GM10248 (cell line): Measurements from ENCODE around the gene CACNG7.

Experiments
- CTCF ChIA-PET: fragments of 300-600 bp; sonication (Branson Sonifier 250); formaldehyde crosslinking; extraction: SDS; loops from one replicate; lab custom pipeline; 2021; ENCODE audit warnings: antibody characterized with exemption; lab: Yijun Ruan, JAX
- POLR2A ChIA-PET: fragments of 350-650 bp; sonication (Branson Sonifier 250); formaldehyde crosslinking; extraction: SDS; loops from one replicate; lab custom pipeline; 2020; ENCODE audit warnings: antibody characterized with exemption; lab: Yijun Ruan, JAX
- DNase-seq: peaks from one replicate; pipeline ENCODE4 v3.0.0; 2012; ENCODE audit errors: extremely low spot score
- CTCF ChIP-seq: IDR thresholded peaks from 2 replicates; pipeline ENCODE4 v1.5.1; 2012; ENCODE audit warnings: mild to moderate bottlenecking, low read depth; ENCODE audit errors: extremely low read depth, missing control alignments, control extremely low read depth

CACNG7 gene

GRCh38 chr19:53908935-53909415 lies at the start of gene CACNG7:
Gene CACNG7 (plus strand): TSS chr19:53909278. CDS start chr19:53912832, 3,554 bp downstream.
- ChIA-PET CTCF (no interaction called here), POLR2A (no interaction called here)
- no peak for DNase-seq
- TF ChIP-seq CTCF: no peak

- TF ChIP-seq CTCF: no peak
- DNase-seq: no peak
- ChIA-PET POLR2A (no interaction called here), CTCF (interaction anchor here (1.6 kb wide), 1 partner anchor 11 kb away, joined by 5 read pairs; no protein-coding TSS in a partner anchor)
Observed at GRCh38 chr19:53864308-53864836, 44.7 kb upstream of the CACNG7 start.

- ChIA-PET POLR2A (interaction anchor here (0.9 to 1.0 kb wide), 2 partner anchors 12 to 14 kb away, joined by 3 read pairs; no protein-coding TSS in a partner anchor), CTCF (no interaction called here)
- DNase-seq: no peak
- TF ChIP-seq CTCF: no peak
Observed at GRCh38 chr19:53865523-53865917, 43.6 kb upstream of the CACNG7 start.

- DNase-seq: peak; percentile 63
- CTCF ChIA-PET: interaction anchor here (1.0 kb wide), 1 partner anchor 153 kb away, joined by 3 read pairs; no protein-coding TSS in a partner anchor
- TF ChIP-seq CTCF: no peak
- POLR2A ChIA-PET: interaction anchor here (0.9 to 1.0 kb wide), 2 partner anchors 13 to 15 kb away, joined by 3 read pairs; no protein-coding TSS in a partner anchor
Observed at GRCh38 chr19:53865918-53866864, 42.9 kb upstream of the CACNG7 start.

- no peak for DNase-seq
- POLR2A ChIA-PET: interaction anchor here (1.1 to 2.1 kb wide), 2 partner anchors 13 to 270 kb away, joined by 6 to 9 read pairs; partner anchors contain the start of gene CNOT3
- no peak for TF ChIP-seq CTCF
- CTCF ChIA-PET: interaction anchor here (1.0 kb wide), 2 partner anchors 152 to 163 kb away, joined by 3 read pairs; no protein-coding TSS in a partner anchor
Observed at GRCh38 chr19:53866865-53867224, 42.2 kb upstream of the CACNG7 start.
